GM12878 (cell line): ENCODE data around the gene IFNLR1. TPM values are rescaled to one million over a fixed set of nuclear protein-coding genes. Genes with fewer than 3 reads are reported as not detected.
"Not testable (repeated sequence)": the region's sequence is repeated elsewhere in the genome, so short reads cannot be mapped to it uniquely, and the experiment has no call there.

Source experiments
- ATAC-seq: fragments of 200-7000 bp; cut with Tn5 transposase; 3 replicates; pipeline ENCODE4 v1.9.1; 2020; ENCODE audit warnings: mild to moderate bottlenecking, moderate library complexity
- BruUV-seq: library from RNA; stranded (reverse); fragments of 400-500 nt; replicated peaks from 2 replicates; lab custom pipeline; 2021; lab: Mats Ljungman, UMichigan
- CTCF ChIA-PET: fragments of 300-600 bp; sonication (Branson Sonifier 250); formaldehyde crosslinking; extraction: SDS; loops from one replicate; lab custom pipeline; 2021; ENCODE audit warnings: inconsistent platforms; lab: Yijun Ruan, JAX
- POLR2A ChIA-PET: fragments of 350-600 bp; formaldehyde crosslinking; extraction: SDS; loops from one replicate; lab custom pipeline; 2021; ENCODE audit warnings: inconsistent platforms; lab: Charles Lee
- RAD21 ChIA-PET: fragments of 300-600 bp; sonication (Branson Sonifier 250); formaldehyde crosslinking; loops from one replicate; lab custom pipeline; 2023; ENCODE audit warnings: antibody characterized with exemption; ENCODE audit not compliant: unreplicated experiment; lab: Charles Lee
- SMC1A ChIA-PET: fragments of 300-600 bp; sonication (Branson Sonifier 250); formaldehyde crosslinking; loops from one replicate; lab custom pipeline; 2023; ENCODE audit not compliant: unreplicated experiment, uncharacterized antibody; lab: Charles Lee
- DNase-seq: peaks from one replicate; pipeline ENCODE4 v3.0.0-alpha.2; 2011; ENCODE audit warnings: low read depth, low spot score
- FAIRE-seq: peaks from 3 replicates; lab custom pipeline; 2011; peaks lifted over from hg19 to GRCh38; lab: Jason Lieb, UNC
- H2AFZ ChIP-seq: 2 replicates; pipeline ENCODE4 v1.6.0; 2011; ENCODE audit warnings: low read depth, low read length, control low read depth; ENCODE audit not compliant: control insufficient read depth
- H3K27ac ChIP-seq: 2 replicates; pipeline ENCODE4 v1.5.1; 2011; ENCODE audit warnings: control low read depth; ENCODE audit not compliant: control insufficient read depth, insufficient read depth
- H3K27me3 ChIP-seq, 2 experiments: replicated peaks in 1 of 2; 2 replicates each; pipeline versions ENCODE4 v1.6.0 to v1.6.1; 2011; ENCODE audit warnings: low read length in 1 of 2; ENCODE audit not compliant: control insufficient read depth in 2 of 2, insufficient read depth in 2 of 2
- H3K36me3 ChIP-seq, 2 experiments: 2 replicates each; pipeline ENCODE4 v1.5.1; 2011; ENCODE audit warnings: low read length in 1 of 2; ENCODE audit not compliant: control insufficient read depth in 2 of 2, insufficient read depth in 2 of 2
- H3K4me1 ChIP-seq: 2 replicates; pipeline ENCODE4 v1.6.1; 2011; ENCODE audit warnings: mild to moderate bottlenecking, low read length, moderate library complexity, mixed read lengths; ENCODE audit not compliant: control insufficient read depth, insufficient read depth
- H3K4me2 ChIP-seq: 2 replicates; pipeline ENCODE4 v1.6.0; 2011; ENCODE audit warnings: control low read depth; ENCODE audit not compliant: control insufficient read depth, insufficient read depth
- H3K4me3 ChIP-seq: fragments of 200-600 bp; sonication (generic); 2 replicates; pipeline ENCODE4 v1.5.1; 2016
- H3K79me2 ChIP-seq: 2 replicates; pipeline ENCODE4 v1.6.0; 2011; ENCODE audit warnings: low read length; ENCODE audit not compliant: control insufficient read depth, insufficient read depth
- H3K9ac ChIP-seq: 2 replicates; pipeline ENCODE4 v1.8.0; 2011; ENCODE audit warnings: low read length, control low read depth, mixed read lengths; ENCODE audit not compliant: control insufficient read depth, insufficient read depth
- H3K9me3 ChIP-seq: replicated peaks from 3 replicates; pipeline ENCODE4 v1.5.1; 2011; ENCODE audit warnings: mild to moderate bottlenecking, low read length; ENCODE audit not compliant: control insufficient read depth, insufficient read depth
- H4K20me1 ChIP-seq: 2 replicates; pipeline ENCODE4 v1.6.0; 2011; ENCODE audit not compliant: control insufficient read depth, insufficient read depth
- ATF7 ChIP-seq: fragments of 450-650 bp; IDR thresholded peaks from 2 replicates; pipeline ENCODE4 v1.6.1; 2016; ENCODE audit warnings: low read depth, mild to moderate bottlenecking
- BRCA1 ChIP-seq: IDR thresholded peaks from 2 replicates; pipeline ENCODE4 v1.6.1; 2011; ENCODE audit warnings: low read depth, low read length, improper control_type of control experiment
- CREB1 ChIP-seq: IDR thresholded peaks from 2 replicates; pipeline ENCODE4 v1.6.1; 2012; ENCODE audit warnings: low read depth, mild to moderate bottlenecking, inconsistent platforms
- FOXM1 ChIP-seq: IDR thresholded peaks from 2 replicates; pipeline ENCODE4 v1.6.1; 2012; ENCODE audit warnings: low read depth, mild to moderate bottlenecking, inconsistent platforms, low read length, moderate library complexity
- IRF4 ChIP-seq: IDR thresholded peaks from 2 replicates; pipeline ENCODE4 v1.6.1; 2011; ENCODE audit warnings: low read depth, low read length
- RAD51 ChIP-seq: fragments of 450-650 bp; IDR thresholded peaks from 2 replicates; pipeline ENCODE4 v1.6.1; 2016; ENCODE audit warnings: moderate library complexity, mild to moderate bottlenecking, inconsistent platforms
- SIN3A ChIP-seq: IDR thresholded peaks from 2 replicates; pipeline ENCODE4 v1.6.1; 2012; ENCODE audit warnings: low read depth, low read length, improper control_type of control experiment
- SPI1 ChIP-seq: IDR thresholded peaks from 2 replicates; pipeline ENCODE4 v1.6.1; 2011; ENCODE audit warnings: low read depth, mild to moderate bottlenecking, low read length, moderate library complexity, borderline replicate concordance; ENCODE audit not compliant: insufficient read depth
- STAT3 ChIP-seq: IDR thresholded peaks from 2 replicates; pipeline ENCODE4 v1.6.1; 2011; ENCODE audit warnings: low read depth, low read length, improper control_type of control experiment
- WGBS: methylation state at CpG from one replicate; pipeline ENCODE4 v1.1.6; 2016; ENCODE audit warnings: low lambda C conversion rate; ENCODE audit not compliant: insufficient replicate concordance, insufficient coverage; ENCODE audit errors: missing lambda C conversion rate; 5-methylcytosine and 5-hydroxymethylcytosine counted together
- in situ Hi-C: fragments of 300-500 bp; cut with MboI; formaldehyde crosslinking; loops from 9 replicates; pipeline ENCODE4 v1.14.3; 2018; ENCODE audit warnings: mixed read lengths
- intact Hi-C: fragments of 100-400 bp; cut with micrococcal nuclease; formaldehyde crosslinking; loops from one replicate; pipeline ENCODE4 v1.14.2; 2022; ENCODE audit not compliant: unreplicated experiment
- polyA plus RNA-seq, 11 experiments: library from polyadenylated mRNA; depleted of rRNA in 4 of 11; unstranded in 6 of 11; stranded (reverse) in 5 of 11; fragments of >200 nt; fragmentation: Nextera tagmentation in 4 of 11; fragmentation: Illumina TruSeq in 1 of 11; extraction: Ambion mirVana in 4 of 11; extraction: Trizol in 1 of 11; gene quantifications; 1 replicate in 1 of 11; 2 replicates in 10 of 11; pipeline versions ENCODE4 v1.2.1 to v1.2.3, GENCODE V29; 2011 to 2016; ENCODE audit warnings: inconsistent platforms in 2 of 11, missing spikeins in 2 of 11, low read depth in 1 of 11
- total RNA-seq, 4 experiments: library from RNA; depleted of rRNA in 3 of 4; stranded (reverse); fragments of >200 nt in 3 of 4; fragmentation: Illumina TruSeq in 1 of 4; extraction: Trizol in 1 of 4; gene quantifications; 2 replicates each; pipeline versions ENCODE4 v1.2.1 to v1.2.3, GENCODE V29; 2013 to 2021
- TF ChIP-seq, protein P1 (sequence below): IDR thresholded peaks from 2 replicates; pipeline ENCODE4 v1.6.1; 2011; ENCODE audit warnings: borderline replicate concordance, low read depth, mild to moderate bottlenecking, moderate library complexity, low read length; ENCODE audit not compliant: insufficient read depth, poor library complexity, severe bottlenecking
- TF ChIP-seq, protein P2 (sequence below): fragments of 450-650 bp; IDR thresholded peaks from 2 replicates; pipeline ENCODE4 v1.6.1; 2017; ENCODE audit warnings: mild to moderate bottlenecking

Gene IFNLR1
- total and polyA plus RNA-seq, 10 of the 15 experiments (the other 5 are each of a cell fraction or from before 2014, with no cell fraction given) = 0.31 to 5.6 (median 3.9) TPM

DNA sequence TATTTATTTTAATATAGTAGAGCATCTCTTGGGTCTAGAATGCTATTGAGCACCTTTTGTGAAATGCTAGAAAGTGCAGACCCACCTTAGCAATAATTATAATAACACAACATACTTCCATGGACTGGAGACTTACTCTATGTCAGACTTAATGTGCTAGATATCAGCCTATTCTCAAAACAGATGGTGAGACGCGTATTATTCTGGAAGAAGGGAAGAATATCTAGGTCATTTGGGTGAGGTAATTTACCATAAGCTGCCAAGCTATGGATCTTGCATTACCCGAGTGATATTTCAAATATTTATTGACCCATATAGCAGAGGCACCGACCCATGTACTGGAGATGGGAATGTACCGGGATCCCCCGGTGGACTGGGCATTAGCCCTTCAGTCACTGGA is 20.6 kb upstream of the IFNLR1 start:
- Histone ChIP-seq H3K4me3 (no peak overlapping the region), H3K79me2 (no peaks in the 10 kb centered on the region), H3K9me3 (peaks cover 2% of the 10 kb centered on the region; the same call in 1 of the 3 replicates), H3K4me2 (no peak overlapping the region), H3K4me1 (peaks cover 15% of the 10 kb centered on the region), H3K27me3 (no peaks in the 10 kb centered on the region; a peak in 2 of 4 replicates), H3K36me3 (no peaks in the 10 kb centered on the region), H4K20me1 (no peaks in the 10 kb centered on the region; the same call in 1 of the 2 replicates), H3K27ac (no peak overlapping the region), H2AFZ (no peak overlapping the region), H3K9ac (no peak overlapping the region)
- 87% methylated on average over 6 of the region's 6 CpGs for WGBS
- FAIRE-seq (no peak), ATAC-seq (no peak), DNase-seq (no peak)
- RAD21 ChIA-PET = no interaction called here
- in situ Hi-C loops (no loop called here), intact Hi-C loops (no loop called here)
- CTCF ChIA-PET = interaction anchor here (1.1 to 7.3 kb wide), 2 partner anchors 9 to 184 kb away, joined by 3 to 102 read pairs; no protein-coding TSS in a partner anchor
- SMC1A ChIA-PET = no interaction called here
- BruUV-seq = no TSS peak
- POLR2A ChIA-PET = interaction anchor here (1.2 kb wide), 1 partner anchor 144 kb away, joined by 3 read pairs; no protein-coding TSS in a partner anchor
- TF ChIP-seq STAT3 = no peak
- no peak for TF ChIP-seq FOXM1
- no peak for TF ChIP-seq BRCA1
- TF ChIP-seq, protein P1, sequence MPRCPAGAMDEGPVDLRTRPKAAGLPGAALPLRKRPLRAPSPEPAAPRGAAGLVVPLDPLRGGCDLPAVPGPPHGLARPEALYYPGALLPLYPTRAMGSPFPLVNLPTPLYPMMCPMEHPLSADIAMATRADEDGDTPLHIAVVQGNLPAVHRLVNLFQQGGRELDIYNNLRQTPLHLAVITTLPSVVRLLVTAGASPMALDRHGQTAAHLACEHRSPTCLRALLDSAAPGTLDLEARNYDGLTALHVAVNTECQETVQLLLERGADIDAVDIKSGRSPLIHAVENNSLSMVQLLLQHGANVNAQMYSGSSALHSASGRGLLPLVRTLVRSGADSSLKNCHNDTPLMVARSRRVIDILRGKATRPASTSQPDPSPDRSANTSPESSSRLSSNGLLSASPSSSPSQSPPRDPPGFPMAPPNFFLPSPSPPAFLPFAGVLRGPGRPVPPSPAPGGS = no peak
- TF ChIP-seq SIN3A = no peak
- no peak for TF ChIP-seq ATF7
- no peak for TF ChIP-seq SPI1
- TF ChIP-seq IRF4 = no peak
- TF ChIP-seq RAD51 = no peak
- no peak for TF ChIP-seq CREB1
- TF ChIP-seq, protein P2, sequence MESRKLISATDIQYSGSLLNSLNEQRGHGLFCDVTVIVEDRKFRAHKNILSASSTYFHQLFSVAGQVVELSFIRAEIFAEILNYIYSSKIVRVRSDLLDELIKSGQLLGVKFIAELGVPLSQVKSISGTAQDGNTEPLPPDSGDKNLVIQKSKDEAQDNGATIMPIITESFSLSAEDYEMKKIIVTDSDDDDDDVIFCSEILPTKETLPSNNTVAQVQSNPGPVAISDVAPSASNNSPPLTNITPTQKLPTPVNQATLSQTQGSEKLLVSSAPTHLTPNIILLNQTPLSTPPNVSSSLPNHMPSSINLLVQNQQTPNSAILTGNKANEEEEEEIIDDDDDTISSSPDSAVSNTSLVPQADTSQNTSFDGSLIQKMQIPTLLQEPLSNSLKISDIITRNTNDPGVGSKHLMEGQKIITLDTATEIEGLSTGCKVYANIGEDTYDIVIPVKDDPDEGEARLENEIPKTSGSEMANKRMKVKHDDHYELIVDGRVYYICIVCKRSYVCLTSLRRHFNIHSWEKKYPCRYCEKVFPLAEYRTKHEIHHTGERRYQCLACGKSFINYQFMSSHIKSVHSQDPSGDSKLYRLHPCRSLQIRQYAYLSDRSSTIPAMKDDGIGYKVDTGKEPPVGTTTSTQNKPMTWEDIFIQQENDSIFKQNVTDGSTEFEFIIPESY = no peak

DNA sequence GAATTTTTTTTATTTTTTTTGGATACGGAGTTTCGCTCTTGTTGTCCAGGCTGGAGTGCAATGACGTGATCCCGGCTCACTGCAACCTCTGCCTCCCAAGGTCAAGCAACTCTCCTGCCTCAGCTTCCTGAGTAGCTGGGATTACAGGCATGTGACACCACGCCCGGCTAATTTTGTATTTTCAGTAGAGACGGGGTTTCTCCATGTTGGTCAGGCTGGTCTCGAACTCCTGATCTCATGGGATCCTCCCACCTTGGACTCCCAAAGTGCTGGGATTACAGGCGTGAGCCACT is 20.3 kb upstream of the IFNLR1 start:
- intact Hi-C loops, ATAC-seq, H3K27me3 ChIP-seq, H4K20me1 ChIP-seq, H3K36me3 ChIP-seq, BruUV-seq, H3K4me3 ChIP-seq, DNase-seq, H3K9me3 ChIP-seq, SMC1A ChIA-PET, RAD21 ChIA-PET, H3K27ac ChIP-seq, in situ Hi-C loops, H3K9ac ChIP-seq, H3K79me2 ChIP-seq, H2AFZ ChIP-seq, H3K4me2 ChIP-seq, FAIRE-seq: not testable (repeated sequence)
- WGBS = 53% methylated on average over 9 of the region's 9 CpGs
- ChIA-PET POLR2A (interaction anchor here (1.2 kb wide), 1 partner anchor 144 kb away, joined by 3 read pairs; no protein-coding TSS in a partner anchor), CTCF (interaction anchor here (7.3 kb wide), 1 partner anchor 185 kb away, joined by 102 read pairs; no protein-coding TSS in a partner anchor)
- H3K4me1 ChIP-seq = peaks cover 19% of the 10 kb centered on the region
